HepG2 (cell line): ENCODE measurements around the gene SOAT2. TPM values are rescaled to one million over a fixed set of nuclear protein-coding genes. Genes with fewer than 3 reads are reported as not detected.
A peak's percentile ranks its signal among the peaks of the same experiment; 100 is the strongest.

Experiments used
- FLYWCH1 ChIP-seq: sonication (generic); formaldehyde crosslinking; IDR thresholded peaks from 2 replicates; pipeline ENCODE4 v1.8.1; 2023; ENCODE audit warnings: mild to moderate bottlenecking, missing genetic modification reagents
- FOXJ3 ChIP-seq: sonication (generic); formaldehyde crosslinking; IDR thresholded peaks from 2 replicates; pipeline ENCODE4 v1.4.0; 2020; ENCODE audit warnings: missing genetic modification reagents, mild to moderate bottlenecking, borderline replicate concordance
- HHEX ChIP-seq: IDR thresholded peaks from 2 replicates; pipeline ENCODE4 v1.6.1; 2016; ENCODE audit warnings: control low read depth
- HNF4A ChIP-seq: sonication (generic); formaldehyde crosslinking; IDR thresholded peaks from 2 replicates; pipeline ENCODE4 v1.4.0; 2020; ENCODE audit warnings: missing genetic modification reagents
- HOMEZ ChIP-seq: IDR thresholded peaks from 2 replicates; pipeline ENCODE4 v1.6.1; 2016; ENCODE audit warnings: low read depth
- IRF2 ChIP-seq: IDR thresholded peaks from 2 replicates; pipeline ENCODE4 v1.6.1; 2018; ENCODE audit warnings: missing genetic modification reagents, missing compliant biosample characterization
- MXD4 ChIP-seq: IDR thresholded peaks from 2 replicates; pipeline ENCODE4 v1.6.1; 2016; ENCODE audit warnings: mild to moderate bottlenecking, missing biosample characterization, missing genetic modification reagents
- NFKB2 ChIP-seq: sonication (generic); formaldehyde crosslinking; IDR thresholded peaks from 2 replicates; pipeline ENCODE4 v1.4.0; 2020; ENCODE audit warnings: missing genetic modification reagents, borderline replicate concordance
- PRMT3 ChIP-seq: sonication (generic); formaldehyde crosslinking; IDR thresholded peaks from 2 replicates; pipeline ENCODE4 v1.8.1; 2022; ENCODE audit warnings: low read depth, mild to moderate bottlenecking, moderate library complexity, missing genetic modification reagents, borderline replicate concordance
- STAG1 ChIP-seq: sonication (generic); formaldehyde crosslinking; IDR thresholded peaks from 2 replicates; pipeline ENCODE4 v1.4.0; 2020; ENCODE audit warnings: missing genetic modification reagents
- TGIF2 ChIP-seq: IDR thresholded peaks from 2 replicates; pipeline ENCODE4 v1.6.1; 2016; ENCODE audit warnings: control low read depth, missing compliant biosample characterization
- ZMAT3 ChIP-seq: sonication (generic); formaldehyde crosslinking; conservative IDR thresholded peaks from 2 replicates; pipeline ENCODE4 v1.7.0; 2021; ENCODE audit warnings: missing genetic modification reagents
- ZNF225 ChIP-seq: sonication (generic); formaldehyde crosslinking; IDR thresholded peaks from 2 replicates; pipeline ENCODE4 v1.4.0; 2020; ENCODE audit warnings: mild to moderate bottlenecking, missing genetic modification reagents
- ZNF275 ChIP-seq: sonication (generic); formaldehyde crosslinking; IDR thresholded peaks from 2 replicates; pipeline ENCODE4 v1.8.0; 2022; ENCODE audit warnings: missing genetic modification reagents, mild to moderate bottlenecking, inconsistent platforms, borderline replicate concordance
- ZNF562 ChIP-seq: sonication (generic); formaldehyde crosslinking; IDR thresholded peaks from 2 replicates; pipeline ENCODE4 v1.8.0; 2022; ENCODE audit warnings: missing genetic modification reagents, borderline replicate concordance
- ZNF609 ChIP-seq: sonication (generic); formaldehyde crosslinking; IDR thresholded peaks from 2 replicates; pipeline ENCODE4 v1.4.0; 2020; ENCODE audit warnings: mild to moderate bottlenecking, missing genetic modification reagents, borderline replicate concordance
- ZNF761 ChIP-seq: sonication (generic); formaldehyde crosslinking; conservative IDR thresholded peaks from 2 replicates; pipeline ENCODE4 v1.4.0; 2020; ENCODE audit warnings: mild to moderate bottlenecking, missing genetic modification reagents
- ZNF788 ChIP-seq: sonication (generic); formaldehyde crosslinking; IDR thresholded peaks from 2 replicates; pipeline ENCODE4 v1.5.0; 2020; ENCODE audit warnings: mild to moderate bottlenecking, missing genetic modification reagents, borderline replicate concordance
- polyA plus RNA-seq, 8 experiments: library from polyadenylated mRNA; depleted of rRNA in 3 of 8; stranded (reverse) in 7 of 8; unstranded in 1 of 8; fragments of >200 nt; fragmentation: Illumina TruSeq in 4 of 8; extraction: Trizol in 4 of 8; gene quantifications; 2 replicates each; pipeline versions ENCODE4 v1.2.1 to v1.2.3, GENCODE V29; 2011 to 2016; ENCODE audit warnings: low read depth in 4 of 8, missing spikeins in 1 of 8, mixed read lengths in 1 of 8; ENCODE audit not compliant: insufficient read depth in 1 of 8
- total RNA-seq, 5 experiments: library from RNA; depleted of rRNA; stranded (reverse); fragments of >200 nt; fragmentation: Illumina TruSeq; extraction: Trizol; gene quantifications; 2 replicates each; pipeline ENCODE4 v1.2.3, GENCODE V29; 2016; ENCODE audit warnings: low read depth in 1 of 5
- TF ChIP-seq, protein P1 (sequence below): sonication (generic); formaldehyde crosslinking; IDR thresholded peaks from 2 replicates; pipeline ENCODE4 v1.8.1; 2023; ENCODE audit warnings: mild to moderate bottlenecking, missing genetic modification reagents

Gene SOAT2
- total and polyA plus RNA-seq, 2 of the 13 experiments (the other 11 are each of a cell fraction or from before 2014, with no cell fraction given) = 14.9 to 108 TPM

DNA sequence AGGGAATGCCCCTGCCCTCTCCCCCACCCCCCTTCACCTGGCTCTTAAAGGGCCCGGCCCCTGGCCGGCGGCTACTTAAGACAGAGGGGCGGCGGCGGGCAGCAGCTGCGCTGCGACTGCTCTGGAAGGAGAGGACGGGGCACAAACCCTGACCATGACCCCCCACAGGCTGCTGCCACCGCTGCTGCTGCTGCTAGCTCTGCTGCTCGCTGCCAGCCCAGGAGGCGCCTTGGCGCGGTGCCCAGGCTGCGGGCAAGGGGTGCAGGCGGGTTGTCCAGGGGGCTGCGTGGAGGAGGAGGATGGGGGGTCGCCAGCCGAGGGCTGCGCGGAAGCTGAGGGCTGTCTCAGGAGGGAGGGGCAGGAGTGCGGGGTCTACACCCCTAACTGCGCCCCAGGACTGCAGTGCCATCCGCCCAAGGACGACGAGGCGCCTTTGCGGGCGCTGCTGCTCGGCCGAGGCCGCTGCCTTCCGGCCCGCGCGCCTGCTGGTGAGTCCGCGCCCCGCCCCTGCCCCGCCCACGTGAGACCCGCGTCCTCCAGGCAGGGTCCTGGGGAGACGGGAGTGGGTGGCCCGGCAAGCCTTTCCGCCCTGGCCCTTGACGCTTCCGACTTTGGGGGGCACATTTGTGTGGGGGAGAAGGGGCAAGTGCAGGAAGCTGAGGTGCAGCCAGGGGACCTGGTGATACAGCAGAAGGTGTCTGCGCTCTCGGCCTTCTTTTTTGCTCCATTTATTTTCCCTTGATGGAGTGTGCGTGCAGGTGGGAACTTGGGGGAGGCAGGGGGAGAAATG lies 5.5 kb upstream of the SOAT2 start, which contains the start of gene IGFBP6 (continued):
- TF ChIP-seq ZNF225 (no peak), NFKB2 (no peak), ZNF275 (CRISPR knock-in tag) (no peak), MXD4 (0 out of 2 replicates have a peak, but pooled peaks have one; percentile 28), ZNF788 (CRISPR knock-in tag) (no peak), HNF4A (CRISPR knock-in tag) (no peak), PRMT3 (CRISPR knock-in tag) (no peak), FOXJ3 (CRISPR knock-in tag) (no peak), ZNF562 (CRISPR knock-in tag) (no peak), HHEX (no peak), ZNF609 (CRISPR knock-in tag) (peak; percentile 45; the same call in 1 of the 2 replicates), ZNF761 (no peak), TGIF2 (CRISPR knock-in tag) (no peak), ZMAT3 (CRISPR knock-in tag) (0 out of 2 replicates have a peak, but pooled peaks have one; percentile 42), FLYWCH1 (no peak), STAG1 (no peak), HOMEZ (CRISPR knock-in tag) (no peak), IRF2 (no peak)
- TF ChIP-seq, protein P1, sequence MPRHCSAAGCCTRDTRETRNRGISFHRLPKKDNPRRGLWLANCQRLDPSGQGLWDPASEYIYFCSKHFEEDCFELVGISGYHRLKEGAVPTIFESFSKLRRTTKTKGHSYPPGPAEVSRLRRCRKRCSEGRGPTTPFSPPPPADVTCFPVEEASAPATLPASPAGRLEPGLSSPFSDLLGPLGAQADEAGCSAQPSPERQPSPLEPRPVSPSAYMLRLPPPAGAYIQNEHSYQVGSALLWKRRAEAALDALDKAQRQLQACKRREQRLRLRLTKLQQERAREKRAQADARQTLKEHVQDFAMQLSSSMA (CRISPR knock-in tag) = no peak; the same call in 1 of the 2 replicates
